T-helper 1 cell (primary cell): Measurements from ENCODE around the gene MRRF.
"Not testable (repeated sequence)": the region's sequence is repeated elsewhere in the genome, so short reads cannot be mapped to it uniquely, and the experiment has no call there.

Experiments used
- DNase-seq, 5 donors: peaks; one replicate each; pipeline ENCODE4 v3.0.0-alpha.2; 2012 to 2020

Gene MRRF

GRCh38 chr9:122363131-122363530 is 98.4 kb downstream of the MRRF start:
- not testable (repeated sequence) for DNase-seq

DNA sequence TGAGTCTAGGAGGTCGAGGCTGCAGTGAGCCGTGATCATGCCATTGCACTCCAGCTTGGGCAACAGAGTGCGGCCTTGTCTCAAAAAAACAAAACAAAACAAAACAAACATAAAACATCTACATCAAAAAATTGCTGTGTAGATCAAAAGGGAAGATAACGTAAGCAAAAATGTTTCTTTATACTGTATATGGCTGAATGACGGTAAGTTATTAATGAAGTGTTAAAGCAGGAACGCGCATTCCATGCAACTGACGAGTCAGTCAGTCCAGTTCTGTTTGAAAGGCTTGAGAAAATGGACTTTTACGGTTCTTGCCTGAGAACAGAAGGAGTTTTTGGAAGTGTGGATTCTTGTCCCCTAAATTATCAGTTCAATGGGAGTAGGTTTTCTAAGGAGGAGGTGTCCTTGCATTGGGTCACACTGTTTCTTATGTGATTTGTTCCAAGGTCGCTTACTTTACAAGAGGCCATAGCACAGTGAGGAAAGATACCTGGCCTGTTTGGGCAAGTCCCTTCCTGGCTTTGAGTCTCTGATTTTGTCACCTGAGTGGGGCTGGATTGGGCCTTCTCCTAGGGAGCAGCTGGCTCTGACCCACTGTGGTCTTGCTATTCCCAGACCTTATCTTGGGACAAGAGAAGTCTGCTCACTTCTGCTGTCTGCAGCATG is 99.6 kb downstream of the MRRF start:
- DNase-seq = no peak

DNA sequence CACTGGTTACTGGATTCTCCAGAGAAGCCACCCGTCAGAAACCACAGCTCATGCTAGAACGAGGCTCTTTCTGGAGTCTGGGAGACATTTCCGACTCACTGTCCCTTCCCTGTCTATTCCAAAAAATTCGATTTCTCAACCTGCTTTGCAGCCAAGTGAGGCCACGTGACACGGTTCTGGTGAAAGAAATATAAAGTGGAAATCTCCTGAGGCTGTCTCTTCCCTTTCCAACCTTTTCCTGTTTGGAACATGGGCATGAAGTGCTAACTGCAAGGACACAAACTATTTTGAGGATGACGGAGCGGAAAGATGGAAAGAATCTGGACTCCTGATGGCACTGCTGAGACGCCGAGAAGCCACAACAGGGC is 100.1 kb downstream of the MRRF start:
- no peak for DNase-seq

DNA sequence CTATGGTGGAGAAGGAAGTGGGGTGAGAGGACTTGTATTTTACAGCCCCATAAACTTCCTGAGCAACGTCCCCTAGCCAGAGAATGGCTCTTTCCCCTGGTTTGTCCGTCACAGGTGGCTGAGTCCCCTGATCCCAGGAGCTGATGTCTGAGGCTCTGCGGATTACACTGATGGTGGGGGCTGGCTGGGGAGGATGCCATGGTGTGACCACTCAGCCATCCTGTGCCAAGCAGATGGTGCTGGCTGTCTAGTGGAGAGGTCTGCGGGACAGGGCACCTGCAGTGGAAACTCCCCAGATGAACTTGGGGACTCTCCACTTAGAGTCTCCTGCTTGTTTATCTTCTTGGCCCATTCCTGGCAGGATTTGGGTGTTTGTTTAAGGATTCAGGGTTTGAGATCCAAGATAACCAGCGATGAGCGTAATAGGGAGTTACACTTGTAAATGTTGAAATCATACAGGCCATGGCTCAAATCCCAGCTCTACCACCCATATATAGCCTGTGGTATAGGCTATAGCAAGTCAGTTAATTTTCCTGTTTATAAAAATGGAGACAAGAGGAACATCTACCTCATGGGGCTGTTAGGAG is 101.5 kb downstream of the MRRF start:
- no peak for DNase-seq

GRCh38 chr9:122367065-122367464 is 102.4 kb downstream of the MRRF start:
- no peak for DNase-seq

- DNase-seq = no peak
Measured at GRCh38 chr9:122367774-122368460, 103.2 kb downstream of the MRRF start.

GRCh38 chr9:122368642-122369041 is 104.0 kb downstream of the MRRF start:
- no peak for DNase-seq

GRCh38 chr9:122370303-122370702 is 105.6 kb downstream of the MRRF start:
- DNase-seq = no peak

DNA sequence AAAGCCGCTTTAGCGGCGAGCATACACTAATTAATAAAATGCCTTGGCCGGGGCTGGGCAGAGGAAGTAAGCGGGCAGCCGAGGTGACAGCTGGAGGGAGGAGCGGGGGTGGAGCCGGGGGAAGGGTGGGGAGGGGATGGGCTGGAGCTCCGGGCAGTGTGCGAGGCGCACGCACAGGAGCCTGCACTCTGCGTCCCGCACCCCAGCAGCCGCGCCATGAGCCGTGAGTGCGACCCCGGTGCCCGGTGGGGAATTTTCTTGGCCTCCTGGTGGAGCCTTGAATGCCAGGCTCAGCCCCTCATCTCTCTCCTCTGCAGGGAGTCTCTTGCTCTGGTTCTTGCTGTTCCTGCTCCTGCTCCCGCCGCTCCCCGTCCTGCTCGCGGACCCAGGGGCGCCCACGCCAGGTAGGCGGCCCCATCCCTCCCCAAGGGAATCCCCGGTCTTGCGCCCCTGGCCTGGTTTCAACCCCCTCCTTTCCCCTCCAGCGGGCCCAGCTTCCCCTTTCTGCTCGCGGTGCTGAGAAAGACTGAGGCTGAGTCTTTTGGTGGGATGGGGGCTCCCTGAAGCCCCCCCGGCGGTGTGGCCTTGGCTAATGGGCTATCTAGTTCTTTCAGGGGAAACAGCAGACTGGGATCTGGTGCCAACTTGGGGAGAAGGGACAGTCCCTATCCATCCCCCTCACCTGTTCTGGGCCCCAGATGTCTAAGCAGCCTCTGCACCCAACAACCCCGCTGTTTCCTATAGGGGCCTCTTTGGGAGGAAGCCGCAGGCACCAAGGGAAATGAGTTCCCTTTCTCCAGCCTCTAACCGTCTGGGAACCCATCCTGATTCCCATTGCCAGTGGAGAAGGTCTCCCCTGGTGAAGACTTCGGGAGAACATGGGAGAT is 106.4 kb downstream of the MRRF start, which contains the start of gene PTGS1:
TSS of gene PTGS1 (plus strand) at position 156 of the 887 bp plus-strand sequence. CDS start at position 217, 61 bp downstream.
- DNase-seq = peak in 1 of 5 donors; percentile 5

- DNase-seq = no peak
Measured at GRCh38 chr9:122371846-122372245, 107.2 kb downstream of the MRRF start.

DNA sequence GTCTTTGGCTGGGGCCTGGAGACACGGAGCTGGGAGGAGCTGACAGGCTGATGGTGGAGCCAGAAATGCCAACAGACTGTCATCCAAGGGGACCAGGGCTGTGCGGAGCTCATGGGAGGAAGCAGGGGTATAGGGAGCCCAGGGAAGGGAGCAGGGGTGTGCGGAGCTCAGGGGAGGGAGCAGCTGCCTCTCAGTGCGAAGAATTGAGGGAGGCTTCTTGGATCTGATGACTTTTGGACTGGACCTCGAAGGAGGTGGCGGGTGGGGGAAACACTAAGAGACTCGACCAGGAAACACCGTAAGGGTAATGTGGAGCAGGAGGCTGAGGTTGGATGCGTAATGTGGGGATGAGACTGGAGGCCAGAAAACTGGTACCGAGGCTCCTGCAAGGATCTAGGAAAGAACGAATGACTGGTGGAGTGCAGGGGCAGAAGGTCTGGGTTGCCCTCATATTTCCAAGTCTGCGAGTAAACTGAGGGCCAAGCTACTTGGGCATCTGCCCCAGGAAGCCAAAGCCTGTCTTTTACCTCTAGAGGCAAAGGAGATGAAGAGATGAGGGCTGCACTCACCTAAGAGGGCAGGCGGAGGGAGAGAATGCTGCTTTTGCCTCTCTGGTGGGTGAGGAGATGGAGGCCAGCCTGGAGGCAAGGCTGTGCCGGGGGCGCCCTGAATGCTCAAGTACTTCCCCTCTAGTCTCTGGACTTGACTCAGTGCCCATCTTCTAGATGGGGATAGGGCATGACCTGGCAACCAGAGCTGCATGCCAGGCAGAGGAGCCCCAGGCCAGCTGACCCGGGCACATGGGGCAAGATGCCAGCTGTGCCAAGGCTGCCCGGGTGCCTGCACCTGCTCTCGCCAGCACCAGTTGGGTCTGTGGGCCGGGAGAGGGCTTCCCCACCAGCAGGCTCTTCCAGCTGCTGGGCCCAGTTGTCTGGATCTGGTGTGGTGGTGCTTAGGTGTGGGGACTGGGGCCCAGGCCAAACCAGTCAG is 108.5 kb downstream of the MRRF start:
- DNase-seq = no peak

- no peak for DNase-seq
Measured at GRCh38 chr9:122374885-122375420, 110.3 kb downstream of the MRRF start.

DNA sequence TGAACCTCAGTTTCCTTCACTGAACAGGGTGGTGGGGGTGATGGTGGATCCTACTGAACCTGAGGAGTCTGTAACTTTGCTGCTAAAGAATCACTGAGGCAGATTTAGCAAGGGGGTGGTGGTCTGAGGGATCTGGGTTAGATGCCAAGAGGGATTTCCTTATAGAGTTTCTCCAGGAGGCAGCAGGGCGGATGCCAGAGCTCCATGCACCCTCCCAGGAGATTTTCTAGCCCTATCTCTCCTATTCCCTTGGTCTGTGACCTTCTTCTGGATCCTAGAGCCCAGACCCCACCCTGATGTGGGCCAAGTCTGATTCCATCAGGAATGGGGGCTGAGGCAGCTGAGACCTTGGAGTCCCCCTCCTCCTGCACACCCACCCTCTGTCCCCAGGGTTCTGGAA is 112.1 kb downstream of the MRRF start:
- no peak for DNase-seq

- no peak for DNase-seq
Measured at GRCh38 chr9:122377241-122378164, 112.8 kb downstream of the MRRF start.

- no peak for DNase-seq
Measured at GRCh38 chr9:122378236-122378635, 113.6 kb downstream of the MRRF start.

- DNase-seq = no peak
Measured at GRCh38 chr9:122379340-122379739, 114.7 kb downstream of the MRRF start.

DNA sequence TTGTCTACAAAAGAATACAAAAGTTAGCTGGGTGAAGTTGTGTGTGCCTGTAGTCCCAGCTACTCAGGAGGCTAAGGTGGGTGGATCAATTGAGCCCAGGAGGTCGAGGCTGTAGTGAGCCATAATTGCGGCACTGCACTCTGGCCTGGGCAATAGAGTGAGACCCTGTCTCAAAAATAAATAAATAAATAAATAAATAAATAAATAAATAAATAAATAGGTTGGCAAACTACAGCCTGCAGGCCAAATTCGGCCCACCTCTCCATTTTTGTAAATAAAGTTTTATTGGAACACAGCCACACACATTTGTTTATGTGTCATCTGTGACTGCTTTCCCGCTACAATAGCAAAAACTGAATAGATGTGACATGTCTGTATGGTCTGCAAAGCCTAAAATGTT is 115.6 kb downstream of the MRRF start:
- DNase-seq = no peak
